GM10266 (cell line): ENCODE data around the gene CLRN3.

Source experiments
- DNase-seq: peaks from one replicate; pipeline ENCODE4 v3.0.0; 2012; ENCODE audit errors: extremely low spot score
- CTCF ChIP-seq: IDR thresholded peaks from 2 replicates; pipeline ENCODE4 v1.5.1; 2012; ENCODE audit warnings: mild to moderate bottlenecking, low read depth; ENCODE audit not compliant: control insufficient read depth, insufficient read depth; ENCODE audit errors: missing control alignments

Gene CLRN3

GRCh38 chr10:127910464-127910770, 17.7 kb upstream of the CLRN3 start:
- DNase-seq: no peak
- no peak for TF ChIP-seq CTCF

GRCh38 chr10:127909716-127910463, 17.1 kb upstream of the CLRN3 start:
- DNase-seq: no peak
- TF ChIP-seq CTCF: no peak

GRCh38 chr10:127908959-127909267, 16.2 kb upstream of the CLRN3 start:
- no peak for DNase-seq
- TF ChIP-seq CTCF: no peak

GRCh38 chr10:127908106-127908958, 15.6 kb upstream of the CLRN3 start:
- TF ChIP-seq CTCF: no peak
- DNase-seq: no peak

- TF ChIP-seq CTCF: no peak
Measured at GRCh38 chr10:127907411-127908105, 14.8 kb upstream of the CLRN3 start.

GRCh38 chr10:127906548-127907377, 14.0 kb upstream of the CLRN3 start, which contains the start of gene PTPRE:
TSS of gene PTPRE (plus strand) at chr10:127907103. CDS start at chr10:128040882, 133,779 bp downstream.
- DNase-seq: peak; percentile 71
- peak; percentile 51 for TF ChIP-seq CTCF

More at GRCh38 chr10:127907411-127908105, 14.8 kb upstream of the CLRN3 start:
- DNase-seq: no peak
